Activated T-cell treated with anti-CD3 and anti-CD28 coated beads, Interleukin-2, amount 50 U/mL, for 24 hours (primary cell): Measurements from ENCODE around the gene NKX6-2.
"Not testable (repeated sequence)": the region's sequence is repeated elsewhere in the genome, so short reads cannot be mapped to it uniquely, and the experiment has no call there.

ENCODE experiments used
- DNase-seq: peaks from one replicate; pipeline ENCODE4 v3.0.0-alpha.2; 2020
- H3K27ac Mint-ChIP-seq: 2 replicates; pipeline ENCODE4 v1.8.0; 2020; ENCODE audit warnings: mild to moderate bottlenecking, mixed read lengths
- H3K27me3 Mint-ChIP-seq: 2 replicates; pipeline ENCODE4 v1.8.0; 2020; ENCODE audit warnings: mixed read lengths
- H3K36me3 Mint-ChIP-seq: 2 replicates; pipeline ENCODE4 v1.8.0; 2020; ENCODE audit warnings: low read depth, mixed read lengths
- H3K4me1 Mint-ChIP-seq: 2 replicates; pipeline ENCODE4 v1.8.0; 2020; ENCODE audit warnings: low read depth, mixed read lengths
- H3K4me3 Mint-ChIP-seq: 2 replicates; pipeline ENCODE4 v1.8.0; 2020; ENCODE audit warnings: mild to moderate bottlenecking, moderate library complexity, mixed read lengths
- H3K9me3 Mint-ChIP-seq: 2 replicates; pipeline ENCODE4 v1.8.0; 2020; ENCODE audit warnings: mixed read lengths

Gene NKX6-2

DNA sequence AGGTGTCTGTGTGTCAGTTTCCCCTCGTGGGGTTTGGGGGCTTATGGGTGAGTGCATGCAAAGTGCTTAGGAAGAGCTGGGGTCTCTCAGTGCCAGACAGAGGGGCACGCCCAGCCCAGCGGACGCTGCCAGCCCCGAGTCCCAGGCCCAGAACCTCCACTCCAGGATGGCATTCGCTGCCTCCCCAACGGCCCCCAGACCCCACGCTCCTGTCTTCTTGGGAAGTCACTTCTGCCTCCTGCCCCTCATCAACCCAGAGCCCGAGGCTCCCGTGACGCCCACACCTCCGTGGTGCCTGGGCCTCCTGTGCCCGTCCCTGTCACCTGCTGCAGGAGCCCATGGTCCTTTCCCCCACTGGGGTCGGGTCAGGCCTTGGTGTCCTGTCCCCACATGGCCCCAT lies 35.0 kb downstream of the NKX6-2 start:
- Mint-ChIP-seq H3K27ac (no peak overlapping the region), H3K4me1 (no peaks in the 10 kb centered on the region), H3K36me3 (peaks cover 51% of the 10 kb centered on the region), H3K9me3 (peaks cover 6% of the 10 kb centered on the region), H3K27me3 (no peaks in the 10 kb centered on the region), H3K4me3 (no peak overlapping the region)
- DNase-seq: no peak

DNA sequence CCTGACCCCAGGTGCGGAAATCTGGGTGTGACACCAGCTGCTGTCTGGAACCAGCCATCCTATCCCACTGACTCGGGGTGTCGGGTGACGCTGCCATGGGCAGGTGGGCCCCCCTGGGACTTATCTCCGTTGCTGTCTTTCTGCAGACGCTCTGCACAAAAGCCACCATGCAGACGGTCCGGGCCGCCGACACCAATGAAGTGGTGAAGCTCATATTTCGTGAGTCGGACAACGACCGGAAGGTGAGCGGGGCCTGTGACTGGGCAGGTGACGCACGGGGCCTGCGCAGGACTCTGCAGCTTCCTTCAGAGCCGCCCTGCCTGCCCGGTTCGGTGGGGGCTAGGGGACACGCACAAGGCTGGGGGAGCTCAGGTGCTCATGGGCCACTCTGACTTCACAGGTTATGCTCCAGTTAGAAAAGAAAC lies 36.6 kb downstream of the NKX6-2 start:
- DNase-seq: no peak
- no peaks in the 10 kb centered on the region for H3K4me1 Mint-ChIP-seq
- no peak overlapping the region for H3K27ac Mint-ChIP-seq
- peaks cover 36% of the 10 kb centered on the region for H3K36me3 Mint-ChIP-seq
- no peak overlapping the region for H3K4me3 Mint-ChIP-seq
- no peaks in the 10 kb centered on the region for H3K9me3 Mint-ChIP-seq
- no peaks in the 10 kb centered on the region for H3K27me3 Mint-ChIP-seq

DNA sequence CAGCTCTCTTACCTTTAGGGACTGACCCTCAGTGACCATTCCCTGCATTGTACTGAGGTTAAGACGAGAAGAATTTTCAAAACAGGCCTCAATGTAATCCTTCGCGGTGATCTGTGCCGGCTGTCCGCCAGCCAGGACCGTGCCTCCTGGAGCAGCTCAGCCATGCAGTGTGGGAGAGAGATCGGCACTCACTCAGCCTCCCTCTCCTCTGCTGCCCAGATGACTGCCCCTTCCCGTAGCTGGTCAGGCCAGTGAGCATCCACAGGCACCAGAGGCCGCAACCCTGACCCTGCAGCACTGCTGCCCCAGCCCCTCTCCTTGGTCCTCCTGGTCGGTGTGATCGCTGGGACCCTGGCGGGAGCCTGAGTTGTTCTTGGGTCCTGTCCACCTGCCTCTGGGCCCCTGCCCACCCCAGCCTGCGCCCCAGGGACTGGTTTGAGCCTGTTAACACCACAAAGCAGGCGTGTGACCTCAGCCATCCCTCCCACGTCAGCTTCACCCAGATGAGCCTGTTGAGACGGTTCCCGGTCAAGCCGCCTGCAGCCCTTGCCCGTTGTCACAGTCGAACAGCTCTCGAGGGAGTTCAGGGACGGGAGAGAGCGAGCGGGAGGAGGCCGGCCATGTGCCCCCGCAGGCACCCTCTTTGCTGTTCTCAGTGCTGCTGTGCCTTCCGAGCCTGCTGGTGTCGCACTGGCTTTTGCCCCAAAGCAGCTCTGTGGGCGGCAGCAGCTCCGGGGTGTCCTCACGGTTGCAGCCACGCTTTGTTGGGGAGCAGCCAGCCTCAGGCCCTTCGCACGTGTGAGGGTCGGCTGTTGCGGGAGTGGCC lies 37.2 kb downstream of the NKX6-2 start:
- Mint-ChIP-seq H3K4me1 (no peaks in the 10 kb centered on the region), H3K4me3 (no peak overlapping the region), H3K9me3 (no peaks in the 10 kb centered on the region), H3K27ac (no peak overlapping the region), H3K36me3 (peaks cover 30% of the 10 kb centered on the region), H3K27me3 (no peaks in the 10 kb centered on the region)
- DNase-seq: no peak

DNA sequence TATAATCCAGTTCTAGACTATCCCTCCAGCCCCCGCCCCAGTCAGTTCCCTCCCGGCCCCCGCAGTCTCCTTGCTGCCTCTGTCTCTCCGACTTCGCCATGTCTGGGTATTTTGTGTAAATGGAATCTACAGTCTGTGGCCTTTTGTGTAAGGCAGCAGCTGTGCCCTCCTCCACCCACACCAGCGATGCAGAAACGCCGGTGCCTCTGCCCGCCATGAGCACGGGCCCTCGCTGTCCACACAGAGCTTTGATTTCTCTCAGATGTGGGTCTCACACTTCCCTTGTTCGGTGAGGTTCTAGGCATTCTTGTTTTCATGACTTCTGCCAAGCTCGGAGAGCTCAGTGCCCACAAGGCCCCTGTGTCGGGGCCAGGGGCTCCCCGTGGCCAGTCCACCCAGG lies 37.8 kb downstream of the NKX6-2 start:
- Mint-ChIP-seq H3K27ac (no peak overlapping the region), H3K4me3 (no peak overlapping the region), H3K9me3 (no peaks in the 10 kb centered on the region), H3K27me3 (no peaks in the 10 kb centered on the region), H3K4me1 (no peaks in the 10 kb centered on the region), H3K36me3 (peaks cover 24% of the 10 kb centered on the region)
- DNase-seq: no peak

DNA sequence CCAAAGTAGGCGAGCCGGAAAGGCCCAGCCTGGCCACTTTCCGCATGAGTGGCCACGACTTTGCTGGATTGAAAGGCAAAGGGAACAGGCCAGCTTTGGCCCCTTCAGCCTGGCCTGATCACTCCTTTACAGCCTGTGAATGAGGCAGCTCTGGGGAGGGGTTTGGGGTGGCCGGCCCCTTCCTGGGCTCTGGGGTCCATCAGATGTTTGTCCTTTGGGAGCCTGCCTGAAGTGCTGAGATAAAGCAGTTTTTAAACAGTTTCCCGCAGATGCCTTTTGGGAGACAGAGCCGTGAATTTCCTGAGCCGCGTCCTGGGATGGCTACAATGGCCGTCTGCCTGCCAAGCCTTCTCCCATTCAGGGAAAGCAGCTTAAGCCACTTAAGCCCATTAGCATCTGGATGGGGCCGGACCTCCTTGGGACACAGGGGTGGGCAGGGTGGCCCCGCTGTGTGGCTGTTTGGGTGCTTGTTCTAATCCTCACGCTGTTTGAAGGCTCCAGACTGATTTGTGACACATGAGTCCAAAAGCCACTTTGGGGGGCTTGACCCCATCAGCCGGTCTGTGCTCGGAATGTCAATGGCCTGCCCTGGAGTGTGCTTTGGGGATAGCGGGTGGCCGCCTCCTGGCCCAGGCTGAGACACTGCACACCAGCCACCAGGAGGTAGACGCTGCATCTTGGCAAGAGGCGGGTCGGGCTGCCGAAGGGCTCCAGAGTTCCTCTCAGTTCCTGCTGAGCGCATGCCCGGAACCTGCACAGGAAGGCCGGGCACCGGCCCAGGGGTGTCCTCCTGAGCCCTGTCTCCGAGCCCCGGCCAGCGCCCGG lies 38.9 kb downstream of the NKX6-2 start:
- Mint-ChIP-seq H3K4me1 (no peaks in the 10 kb centered on the region), H3K36me3 (peaks cover 21% of the 10 kb centered on the region), H3K27me3 (no peaks in the 10 kb centered on the region), H3K4me3 (no peak overlapping the region), H3K27ac (no peak overlapping the region), H3K9me3 (no peaks in the 10 kb centered on the region)
- no peak for DNase-seq

DNA sequence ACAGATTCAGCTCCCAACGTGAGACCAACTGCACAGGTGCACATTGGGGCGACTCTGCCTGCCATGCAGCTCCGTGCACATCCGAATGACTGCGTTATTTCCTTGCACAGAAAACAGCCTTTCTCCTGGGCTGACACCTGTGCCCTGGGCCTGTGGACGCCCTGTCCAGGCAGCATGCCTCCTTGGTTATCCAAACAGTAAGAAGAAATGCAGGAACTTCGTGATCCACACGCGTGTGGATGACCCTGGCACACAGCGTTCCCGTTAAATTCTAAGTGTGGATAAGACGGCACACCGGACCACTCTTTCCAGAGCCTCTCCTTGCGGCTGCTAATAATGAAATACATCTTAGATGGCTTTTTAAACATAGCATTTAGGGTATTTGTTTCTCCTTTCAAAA lies 39.6 kb downstream of the NKX6-2 start:
- H3K4me1 Mint-ChIP-seq: no peaks in the 10 kb centered on the region

DNA sequence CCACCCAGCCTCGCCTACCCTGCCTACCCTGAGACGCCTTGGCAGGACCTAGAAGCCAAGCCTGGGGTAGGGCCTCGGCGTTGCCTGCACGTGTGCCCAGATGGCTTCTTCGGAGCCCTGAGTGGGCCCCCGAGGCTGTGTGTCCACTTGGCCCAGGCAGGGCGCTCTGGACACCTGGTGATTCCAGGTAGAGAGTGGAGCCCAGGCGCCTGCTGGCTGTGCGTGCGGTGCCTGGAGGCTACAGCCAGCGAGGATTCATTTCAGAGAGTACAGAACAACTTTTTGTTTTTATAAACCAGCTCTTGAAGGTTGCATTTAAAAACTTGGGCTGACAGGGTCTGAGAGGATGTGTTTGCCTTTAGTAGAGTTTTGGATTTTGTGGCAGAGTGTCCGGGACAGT lies 40.0 kb downstream of the NKX6-2 start:
- no peak overlapping the region for H3K27ac Mint-ChIP-seq
- no peaks in the 10 kb centered on the region for H3K27me3 Mint-ChIP-seq
- no peak for DNase-seq
- no peaks in the 10 kb centered on the region for H3K9me3 Mint-ChIP-seq
- peaks cover 22% of the 10 kb centered on the region for H3K36me3 Mint-ChIP-seq
- H3K4me1 Mint-ChIP-seq: no peaks in the 10 kb centered on the region
- no peak overlapping the region for H3K4me3 Mint-ChIP-seq

More for the DNA sequence above, 39.6 kb downstream of the NKX6-2 start:
- Mint-ChIP-seq H3K27ac (no peak overlapping the region), H3K4me3 (no peak overlapping the region), H3K9me3 (no peaks in the 10 kb centered on the region), H3K36me3 (peaks cover 20% of the 10 kb centered on the region), H3K27me3 (no peaks in the 10 kb centered on the region)
- no peak for DNase-seq

DNA sequence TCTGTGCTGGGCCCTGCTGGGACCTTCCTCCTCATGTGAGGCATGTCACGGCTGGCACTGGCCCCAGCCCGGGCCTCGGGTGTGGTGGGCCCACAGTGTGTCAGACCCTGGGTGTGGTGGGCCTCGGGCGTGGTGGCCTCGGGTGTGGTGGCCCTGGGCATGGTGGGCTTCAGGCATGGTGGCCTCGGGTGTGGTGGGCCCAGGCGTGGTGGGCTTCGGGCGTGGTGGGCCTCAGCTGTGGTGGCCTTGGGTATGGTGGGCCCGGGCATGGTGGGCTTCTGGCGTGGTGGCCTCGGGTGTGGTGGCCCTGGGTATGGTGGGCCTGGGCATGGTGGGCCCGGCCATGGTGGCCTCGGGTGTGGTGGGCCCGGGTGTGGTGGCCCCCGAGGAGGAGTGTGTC lies 40.4 kb downstream of the NKX6-2 start:
- no peaks in the 10 kb centered on the region for H3K9me3 Mint-ChIP-seq
- peaks cover 17% of the 10 kb centered on the region for H3K36me3 Mint-ChIP-seq
- no peak for DNase-seq
- no peaks in the 10 kb centered on the region for H3K27me3 Mint-ChIP-seq
- no peaks in the 10 kb centered on the region for H3K4me1 Mint-ChIP-seq
- H3K27ac Mint-ChIP-seq: no peak overlapping the region
- no peak overlapping the region for H3K4me3 Mint-ChIP-seq

DNA sequence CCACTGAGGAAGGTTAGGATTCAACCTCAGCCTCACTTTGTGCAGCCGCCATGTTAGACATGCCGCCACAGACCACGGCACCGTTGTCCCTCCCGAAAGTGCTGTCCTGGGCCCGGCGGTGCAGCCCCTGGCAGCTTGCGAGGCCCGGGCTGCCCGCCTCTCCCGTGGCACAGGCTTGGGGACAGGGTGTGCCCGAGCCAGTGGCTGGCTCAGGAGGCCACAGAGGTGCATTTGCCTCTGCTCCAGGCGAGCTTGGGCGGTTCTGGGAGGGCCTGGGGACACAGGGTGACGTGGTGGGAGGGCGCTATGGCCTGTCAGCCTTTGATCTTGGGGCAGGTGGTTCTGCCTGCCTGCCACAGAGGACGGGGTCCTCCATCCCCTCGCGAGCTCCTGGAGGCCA lies 41.1 kb downstream of the NKX6-2 start:
- no peak for DNase-seq
- no peaks in the 10 kb centered on the region for H3K9me3 Mint-ChIP-seq
- H3K4me3 Mint-ChIP-seq: no peak overlapping the region
- H3K4me1 Mint-ChIP-seq: no peaks in the 10 kb centered on the region
- H3K27ac Mint-ChIP-seq: no peak overlapping the region
- H3K36me3 Mint-ChIP-seq: peaks cover 11% of the 10 kb centered on the region
- no peaks in the 10 kb centered on the region for H3K27me3 Mint-ChIP-seq

DNA sequence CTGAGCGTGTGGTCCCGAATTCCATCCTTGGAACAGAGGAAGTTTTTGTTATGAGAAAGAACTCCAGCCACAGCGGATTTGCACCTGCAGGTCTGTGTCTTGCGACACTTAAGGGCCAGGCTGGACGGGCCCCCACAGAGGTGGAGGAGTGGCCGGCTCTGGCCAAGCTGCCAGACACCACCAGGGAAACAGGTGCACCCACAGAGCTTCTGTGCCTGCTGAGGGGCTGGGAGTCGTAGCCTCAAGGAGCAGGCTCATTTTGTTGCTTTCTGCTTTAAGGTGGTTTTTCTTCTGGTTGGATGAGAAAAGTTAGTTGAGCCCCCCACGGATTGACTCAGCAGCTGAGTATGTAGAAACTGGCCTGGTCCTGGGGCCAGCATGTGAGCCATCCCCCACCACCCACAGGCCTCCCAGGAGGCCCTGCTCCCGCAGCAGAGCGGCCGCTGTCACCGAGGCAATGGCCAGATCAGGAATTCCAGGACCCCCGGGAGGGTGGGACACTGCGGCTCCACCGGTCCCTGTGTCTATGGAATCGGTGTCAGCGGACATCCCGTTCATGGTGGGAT lies 41.9 kb downstream of the NKX6-2 start:
- no peak overlapping the region for H3K27ac Mint-ChIP-seq
- H3K36me3 Mint-ChIP-seq: peaks cover 7% of the 10 kb centered on the region
- no peaks in the 10 kb centered on the region for H3K4me1 Mint-ChIP-seq

DNA sequence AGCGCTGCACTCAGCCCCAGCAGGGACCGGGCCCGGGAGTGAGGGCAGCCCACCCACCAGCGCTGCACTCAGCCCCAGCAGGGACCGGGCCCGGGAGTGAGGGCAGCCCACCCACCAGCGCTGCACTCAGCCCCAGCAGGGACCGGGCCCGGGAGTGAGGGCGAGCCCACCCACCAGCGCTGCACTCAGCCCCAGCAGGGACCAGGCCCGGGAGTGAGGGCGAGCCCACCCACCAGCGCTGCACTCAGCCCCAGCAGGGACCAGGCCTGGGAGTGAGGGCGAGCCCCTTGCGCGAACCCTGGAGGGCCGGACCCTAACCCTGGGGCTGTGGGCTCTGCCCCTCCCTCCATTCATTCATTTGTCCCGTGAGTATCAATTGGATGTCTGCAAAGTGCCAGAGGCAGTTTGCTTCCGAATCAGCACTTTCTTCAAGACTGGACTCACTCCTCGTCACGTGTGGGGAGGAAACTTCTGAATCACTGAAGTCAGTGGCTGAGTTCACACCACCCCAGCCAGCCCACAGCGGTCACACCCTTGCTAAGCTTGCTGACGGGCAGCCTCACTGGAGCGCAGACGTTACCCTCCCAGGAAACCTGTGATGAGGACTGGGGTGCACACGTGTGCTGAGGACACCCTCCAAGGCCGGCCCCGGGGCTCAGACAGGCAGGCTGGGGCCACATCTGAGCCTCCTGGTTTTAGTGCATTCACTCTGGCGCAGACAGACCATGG lies 42.6 kb downstream of the NKX6-2 start:
- H3K27me3 Mint-ChIP-seq, H3K4me3 Mint-ChIP-seq, H3K36me3 Mint-ChIP-seq, H3K9me3 Mint-ChIP-seq, DNase-seq, H3K4me1 Mint-ChIP-seq, H3K27ac Mint-ChIP-seq: not testable (repeated sequence)

More for the DNA sequence above, 41.9 kb downstream of the NKX6-2 start:
- no peak for DNase-seq
- Mint-ChIP-seq H3K9me3 (no peaks in the 10 kb centered on the region), H3K4me3 (no peak overlapping the region), H3K27me3 (no peaks in the 10 kb centered on the region)

DNA sequence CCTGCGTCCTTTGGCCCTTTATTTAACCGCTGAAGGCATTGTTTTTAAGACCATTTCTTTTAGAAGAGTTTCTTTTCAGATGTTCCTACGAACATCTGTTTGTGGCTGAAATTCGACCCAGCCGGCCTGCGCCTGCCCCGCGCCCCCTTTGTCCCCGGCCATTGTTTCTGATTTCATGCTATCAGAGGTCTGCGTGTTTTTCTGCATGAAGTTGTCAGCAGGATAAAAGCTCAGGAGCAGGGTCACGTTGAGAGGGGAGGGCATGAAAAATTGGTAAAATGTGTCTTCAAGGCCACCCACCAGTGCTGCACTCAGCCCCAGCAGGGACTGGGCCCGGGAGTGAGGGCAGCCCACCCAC lies 43.1 kb downstream of the NKX6-2 start:
- Mint-ChIP-seq H3K27me3 (no peaks in the 10 kb centered on the region), H3K9me3 (no peaks in the 10 kb centered on the region), H3K36me3 (peaks cover 7% of the 10 kb centered on the region), H3K27ac (no peak overlapping the region), H3K4me3 (no peak overlapping the region), H3K4me1 (no peaks in the 10 kb centered on the region)
- DNase-seq: no peak

DNA sequence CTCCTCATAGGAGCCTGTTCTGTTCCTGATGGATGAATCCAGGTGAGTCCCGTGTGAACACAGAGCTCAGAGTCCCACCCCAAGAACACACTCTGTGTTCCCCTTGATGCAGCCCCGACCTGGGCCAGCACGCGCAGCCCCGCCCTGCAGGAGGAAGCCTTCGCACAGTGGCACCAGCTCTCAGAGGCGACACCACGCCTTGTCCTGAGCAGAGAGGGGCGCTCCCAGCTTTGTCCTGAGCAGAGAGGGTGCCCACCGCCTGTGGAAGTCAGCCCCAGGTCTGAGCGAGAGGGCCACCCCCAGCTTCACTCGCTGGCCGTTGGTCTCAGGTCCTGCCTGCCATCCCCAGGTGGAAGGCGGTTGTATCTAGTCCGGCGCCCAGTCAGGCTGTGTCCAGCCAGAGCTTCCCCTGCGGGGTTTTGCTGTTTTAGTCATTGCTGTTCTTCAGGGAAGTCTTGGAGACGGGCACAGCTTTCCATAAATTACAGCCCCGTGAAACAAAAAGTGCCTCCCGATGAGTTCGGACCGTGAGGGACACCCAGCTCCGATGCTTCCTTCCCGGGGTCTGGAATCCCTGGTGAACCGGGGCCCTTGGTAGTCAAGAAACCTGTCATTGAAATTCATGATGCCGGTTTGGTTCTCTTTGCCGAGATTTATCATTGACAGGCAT lies 43.6 kb downstream of the NKX6-2 start:
- Mint-ChIP-seq H3K4me3 (no peak overlapping the region), H3K36me3 (peaks cover 7% of the 10 kb centered on the region)
- no peak for DNase-seq

DNA sequence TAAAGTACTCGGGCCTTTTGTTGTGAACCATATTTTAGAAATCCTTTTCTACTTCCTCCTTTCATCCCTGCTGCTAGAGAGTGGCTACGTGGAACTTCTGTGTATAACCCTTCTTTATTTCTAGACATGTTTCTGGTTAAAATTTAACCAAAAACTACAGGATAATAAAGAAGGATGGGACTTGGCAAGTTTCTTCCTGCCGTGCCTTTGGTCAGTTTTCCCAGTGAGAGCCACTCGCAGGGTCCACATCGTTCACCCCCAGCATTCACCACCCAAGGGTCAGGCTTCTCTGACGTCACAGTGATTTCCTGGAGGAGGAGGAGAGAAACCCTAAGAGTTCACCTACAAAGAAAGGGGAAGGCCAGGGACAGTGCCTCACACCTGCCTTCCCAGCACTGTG lies 45.4 kb downstream of the NKX6-2 start:
- no peak overlapping the region for H3K27ac Mint-ChIP-seq
- H3K9me3 Mint-ChIP-seq: no peaks in the 10 kb centered on the region
- H3K4me3 Mint-ChIP-seq: no peak overlapping the region
- no peak for DNase-seq
- peaks cover 7% of the 10 kb centered on the region for H3K36me3 Mint-ChIP-seq
- no peaks in the 10 kb centered on the region for H3K27me3 Mint-ChIP-seq
- no peaks in the 10 kb centered on the region for H3K4me1 Mint-ChIP-seq

More for the DNA sequence above, 43.6 kb downstream of the NKX6-2 start:
- Mint-ChIP-seq H3K4me1 (no peaks in the 10 kb centered on the region), H3K27ac (no peak overlapping the region), H3K27me3 (no peaks in the 10 kb centered on the region), H3K9me3 (no peaks in the 10 kb centered on the region)
